Neural progenitor cell (in vitro differentiated cells): ENCODE results near the gene UBE2I.

ENCODE experiments used
- CTCF ChIP-seq: fragments of 200-600 bp; sonication (generic); IDR thresholded peaks from 2 replicates; pipeline ENCODE4 v1.5.1; 2017; ENCODE audit warnings: antibody characterized with exemption, mild to moderate bottlenecking
- EZH2 ChIP-seq: fragments of 200-600 bp; sonication (generic); IDR thresholded peaks from 2 replicates; pipeline ENCODE4 v1.6.1; 2017; ENCODE audit warnings: antibody characterized with exemption, mild to moderate bottlenecking, moderate library complexity

GRCh38 chr16:1325261-1325660, 15.8 kb downstream of the UBE2I start:
- no peak for TF ChIP-seq CTCF
- TF ChIP-seq EZH2: no peak
